DMS 273 (cell line): ENCODE data around the gene UBA3.

Source experiments
- DNase-seq: peaks from one replicate; lab custom pipeline; 2025; ENCODE audit not compliant: unreplicated experiment; lab: John Stamatoyannopoulos, UW

UBA3 gene

GRCh38 chr3:69102384-69102783 is 22.2 kb upstream of the UBA3 start:
- DNase-seq = no peak

GRCh38 chr3:69099576-69099975 is 19.4 kb upstream of the UBA3 start:
- DNase-seq = no peak

GRCh38 chr3:69097407-69098086 is 17.4 kb upstream of the UBA3 start:
- no peak for DNase-seq

GRCh38 chr3:69096299-69096698 is 16.1 kb upstream of the UBA3 start:
- no peak for DNase-seq

GRCh38 chr3:69095636-69096035 is 15.5 kb upstream of the UBA3 start:
- no peak for DNase-seq

- no peak for DNase-seq
These were observed 14.5 kb upstream of the UBA3 start for GRCh38 chr3:69094467-69095205.

GRCh38 chr3:69092030-69092516 is 11.9 kb upstream of the UBA3 start:
- no peak for DNase-seq

- DNase-seq = no peak
These were observed 11.3 kb upstream of the UBA3 start for GRCh38 chr3:69091389-69092029.

GRCh38 chr3:69090021-69090420 is 9.9 kb upstream of the UBA3 start:
- DNase-seq = no peak

GRCh38 chr3:69088063-69088462 is 7.9 kb upstream of the UBA3 start:
- DNase-seq = no peak

GRCh38 chr3:69087030-69087791 is 7.0 kb upstream of the UBA3 start:
- no peak for DNase-seq

- peak; percentile 86 for DNase-seq
These were observed 5.9 kb upstream of the UBA3 start for GRCh38 chr3:69085833-69086722.

GRCh38 chr3:69085168-69085832 is 5.1 kb upstream of the UBA3 start:
- peak; percentile 50 for DNase-seq

- peak; percentile 93 for DNase-seq
These were observed 4.4 kb upstream of the UBA3 start, which contains the start of gene ARL6IP5 for GRCh38 chr3:69084326-69085167. Gene ARL6IP5, plus strand, starts transcription at chr3:69084937. Its CDS starts 111 bp downstream, at chr3:69085048.

- peak; percentile 7 for DNase-seq
These were observed 2.6 kb upstream of the UBA3 start for GRCh38 chr3:69082805-69083204.

- no peak for DNase-seq
These were observed 2.2 kb upstream of the UBA3 start for GRCh38 chr3:69082361-69082760.

GRCh38 chr3:69081583-69082262 is 1.6 kb upstream of the UBA3 start:
- peak; percentile 85 for DNase-seq
